Colonic mucosa (tissue), 4 donors: Measurements from ENCODE around the gene RAI14. TPM values are rescaled to one million over a fixed set of nuclear protein-coding genes. Genes with fewer than 3 reads are reported as not detected.
"Not testable (repeated sequence)": the region's sequence is repeated elsewhere in the genome, so short reads cannot be mapped to it uniquely, and the experiment has no call there.

Experiments used
- DNase-seq: peaks from one replicate; pipeline ENCODE4 v3.0.0-alpha.2; 2020
- H3K27ac ChIP-seq: fragments of 200-600 bp; one replicate; pipeline ENCODE4 v1.8.0; 2021
- H3K27me3 ChIP-seq: fragments of 200-600 bp; one replicate; pipeline ENCODE4 v1.8.0; 2021
- H3K36me3 ChIP-seq: fragments of 200-600 bp; one replicate; pipeline ENCODE4 v1.8.0; 2021
- H3K4me1 ChIP-seq: fragments of 200-600 bp; one replicate; pipeline ENCODE4 v1.8.0; 2021; ENCODE audit warnings: mild to moderate bottlenecking
- H3K4me3 ChIP-seq: fragments of 200-600 bp; one replicate; pipeline ENCODE4 v1.8.0; 2021
- H3K9ac ChIP-seq, 2 donors: one replicate each; pipeline ENCODE4 v1.7.0; 2013; ENCODE audit warnings: control low read depth in 2 of 2, low read depth in 2 of 2, low read length in 2 of 2
- H3K9me3 ChIP-seq: fragments of 200-600 bp; one replicate; pipeline ENCODE4 v1.8.0; 2021
- intact Hi-C: fragments of 100-400 bp; cut with DNase I; formaldehyde crosslinking; loops from one replicate; pipeline ENCODE4 v1.14.1; 2022
- total RNA-seq, 2 donors: library from RNA; stranded (reverse); fragmentation: NEBNext Ultra II Directional in 1 of 2; extraction: Animal tissue kit (Norgen Biotek cat#: 25700) in 1 of 2; gene quantifications; one replicate each; pipeline ENCODE4 v1.2.1, GENCODE V29; 2021
- TF ChIP-seq, protein P1 (sequence below): fragments of 200-600 bp; IDR thresholded peaks from one replicate; pipeline ENCODE4 v1.8.0; 2022; ENCODE audit warnings: antibody characterized with exemption, mild to moderate bottlenecking
- donor health status: healthy.
- donor health status: DM: no; HTN: no; CAD: no.
- donor health status: DM: no; HTN: no; CAD: no.

The RAI14 gene
- total RNA-seq, 2 donors from 2014 or later: 15.9 to 25.7 TPM

DNA sequence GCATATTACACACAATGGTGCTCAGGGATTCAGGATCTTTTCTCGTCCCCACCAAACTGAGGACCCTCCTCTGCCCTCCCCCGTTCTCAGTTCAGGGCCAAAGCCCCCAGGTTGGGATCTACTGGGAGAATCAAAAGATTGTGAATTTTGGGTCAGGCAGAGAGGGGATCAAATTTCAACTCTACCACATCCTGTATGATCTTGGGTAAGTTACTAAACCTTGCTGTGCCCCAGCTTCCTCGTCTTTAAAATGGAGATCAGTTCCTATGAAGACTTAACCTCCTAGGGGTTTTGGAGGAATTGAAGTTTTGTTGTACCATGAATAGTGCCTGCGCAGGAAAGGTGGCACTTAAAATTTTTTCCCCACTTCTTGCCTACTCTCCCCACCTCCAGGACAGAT, 62.4 kb downstream of the RAI14 start:
- DNase-seq: no peak
- Histone ChIP-seq H3K9me3 (no peaks in the 10 kb centered on the region), H3K9ac (no peak overlapping the region), H3K36me3 (no peaks in the 10 kb centered on the region), H3K27ac (no peak overlapping the region), H3K4me1 (no peaks in the 10 kb centered on the region), H3K4me3 (no peak overlapping the region), H3K27me3 (no peaks in the 10 kb centered on the region)
- intact Hi-C loops: no loop called here
- TF ChIP-seq, protein P1, sequence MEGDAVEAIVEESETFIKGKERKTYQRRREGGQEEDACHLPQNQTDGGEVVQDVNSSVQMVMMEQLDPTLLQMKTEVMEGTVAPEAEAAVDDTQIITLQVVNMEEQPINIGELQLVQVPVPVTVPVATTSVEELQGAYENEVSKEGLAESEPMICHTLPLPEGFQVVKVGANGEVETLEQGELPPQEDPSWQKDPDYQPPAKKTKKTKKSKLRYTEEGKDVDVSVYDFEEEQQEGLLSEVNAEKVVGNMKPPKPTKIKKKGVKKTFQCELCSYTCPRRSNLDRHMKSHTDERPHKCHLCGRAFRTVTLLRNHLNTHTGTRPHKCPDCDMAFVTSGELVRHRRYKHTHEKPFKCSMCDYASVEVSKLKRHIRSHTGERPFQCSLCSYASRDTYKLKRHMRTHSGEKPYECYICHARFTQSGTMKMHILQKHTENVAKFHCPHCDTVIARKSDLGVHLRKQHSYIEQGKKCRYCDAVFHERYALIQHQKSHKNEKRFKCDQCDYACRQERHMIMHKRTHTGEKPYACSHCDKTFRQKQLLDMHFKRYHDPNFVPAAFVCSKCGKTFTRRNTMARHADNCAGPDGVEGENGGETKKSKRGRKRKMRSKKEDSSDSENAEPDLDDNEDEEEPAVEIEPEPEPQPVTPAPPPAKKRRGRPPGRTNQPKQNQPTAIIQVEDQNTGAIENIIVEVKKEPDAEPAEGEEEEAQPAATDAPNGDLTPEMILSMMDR: no peak

DNA sequence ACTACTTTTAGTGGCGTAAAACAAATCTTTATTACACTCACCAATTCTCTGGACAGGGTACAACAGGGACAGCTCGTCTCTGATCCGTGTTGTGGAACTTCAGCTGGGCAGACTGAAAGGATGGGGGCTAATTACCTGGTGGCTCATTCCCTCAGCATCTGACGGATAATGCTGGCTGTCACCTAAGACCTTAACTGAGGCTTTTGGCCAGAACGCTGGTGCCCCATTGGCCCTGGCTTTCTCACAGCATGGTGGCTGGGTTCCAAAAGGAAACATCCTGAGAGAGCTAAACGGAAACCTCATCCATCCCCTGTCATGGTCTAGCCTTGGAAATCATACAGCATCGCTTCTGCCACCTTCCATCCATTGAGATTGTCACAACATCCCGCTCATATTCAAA, 62.9 kb downstream of the RAI14 start:
- no peak overlapping the region for H3K9ac ChIP-seq
- H3K4me1 ChIP-seq: no peaks in the 10 kb centered on the region

DNA sequence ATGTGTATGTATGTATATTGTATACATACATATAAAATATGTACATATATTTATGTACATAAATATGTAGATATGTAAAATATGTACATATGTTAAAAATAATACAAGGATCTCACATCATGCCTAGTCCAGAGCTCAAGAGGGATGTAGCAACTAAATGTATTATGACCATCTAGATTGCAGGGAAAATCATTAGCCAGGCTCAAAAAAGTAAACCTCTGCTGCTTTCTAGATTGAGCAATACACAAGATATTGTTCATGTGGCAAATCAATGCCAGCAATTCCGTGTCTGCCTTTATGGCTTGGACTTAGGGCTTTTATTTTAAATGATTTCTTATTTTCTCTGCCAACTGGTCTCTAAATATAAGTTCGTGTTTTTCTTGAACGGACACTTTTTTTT, 65.2 kb downstream of the RAI14 start:
- H3K27me3 ChIP-seq: no peaks in the 10 kb centered on the region
- no peaks in the 10 kb centered on the region for H3K4me1 ChIP-seq
- no peak overlapping the region for H3K4me3 ChIP-seq
- TF ChIP-seq, protein P1: no peak
- DNase-seq: no peak
- H3K9ac ChIP-seq: no peak overlapping the region
- intact Hi-C loops: no loop called here
- H3K9me3 ChIP-seq: no peaks in the 10 kb centered on the region
- H3K36me3 ChIP-seq: no peaks in the 10 kb centered on the region
- H3K27ac ChIP-seq: no peak overlapping the region

More for the DNA sequence above, 62.9 kb downstream of the RAI14 start:
- Histone ChIP-seq H3K9me3 (no peaks in the 10 kb centered on the region), H3K27ac (no peak overlapping the region), H3K36me3 (no peaks in the 10 kb centered on the region), H3K27me3 (no peaks in the 10 kb centered on the region), H3K4me3 (no peak overlapping the region)
- TF ChIP-seq, protein P1: no peak
- intact Hi-C loops: no loop called here
- DNase-seq: no peak

DNA sequence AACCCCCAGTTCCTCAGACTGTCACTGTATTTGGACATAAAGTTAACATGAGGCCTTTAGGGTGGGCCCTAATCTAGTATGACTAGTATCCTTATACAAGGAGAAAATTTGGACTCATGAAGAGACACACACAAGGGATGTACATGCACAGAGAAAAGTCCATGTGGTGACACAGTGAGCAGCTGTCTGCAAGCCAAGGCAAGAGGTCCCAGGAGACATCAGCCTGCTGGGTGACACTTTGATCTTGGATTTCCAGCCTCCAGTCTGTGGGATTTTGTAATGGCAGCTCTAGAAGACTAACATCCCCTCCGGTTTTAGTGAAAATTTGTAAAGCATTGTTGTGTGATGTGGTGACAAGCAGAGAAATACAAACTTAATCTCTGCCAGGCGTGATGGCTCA, 66.1 kb downstream of the RAI14 start:
- intact Hi-C loops: no loop called here
- TF ChIP-seq, protein P1: no peak
- no peak overlapping the region for H3K27ac ChIP-seq
- no peak overlapping the region for H3K4me3 ChIP-seq
- no peaks in the 10 kb centered on the region for H3K9me3 ChIP-seq
- H3K9ac ChIP-seq: no peak overlapping the region
- no peaks in the 10 kb centered on the region for H3K36me3 ChIP-seq
- no peaks in the 10 kb centered on the region for H3K27me3 ChIP-seq
- no peaks in the 10 kb centered on the region for H3K4me1 ChIP-seq
- no peak for DNase-seq

DNA sequence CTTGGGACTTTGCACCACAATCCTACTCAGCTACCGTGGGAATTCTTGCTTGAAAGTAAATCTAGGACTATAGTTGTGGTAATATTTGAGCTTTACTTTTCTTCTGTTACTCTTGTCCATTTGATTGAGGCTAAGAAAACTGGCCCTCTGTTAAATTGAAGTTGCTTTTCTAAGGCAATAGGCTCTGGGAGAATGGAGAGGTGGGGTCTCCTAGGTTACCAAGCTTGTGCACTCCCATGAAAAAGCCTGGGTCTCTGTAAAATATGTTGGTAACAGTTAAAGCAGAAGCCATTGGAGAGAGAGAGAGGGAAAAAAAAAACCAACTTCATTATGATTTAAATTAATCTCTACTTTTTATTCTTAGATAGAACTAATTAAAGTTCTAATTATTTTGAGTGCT, 68.6 kb downstream of the RAI14 start:
- TF ChIP-seq, protein P1: no peak
- intact Hi-C loops: no loop called here
- no peak for DNase-seq
- Histone ChIP-seq H3K9me3 (no peaks in the 10 kb centered on the region), H3K9ac (no peak overlapping the region), H3K27ac (no peak overlapping the region), H3K4me3 (no peak overlapping the region), H3K36me3 (no peaks in the 10 kb centered on the region), H3K27me3 (no peaks in the 10 kb centered on the region), H3K4me1 (no peaks in the 10 kb centered on the region)

DNA sequence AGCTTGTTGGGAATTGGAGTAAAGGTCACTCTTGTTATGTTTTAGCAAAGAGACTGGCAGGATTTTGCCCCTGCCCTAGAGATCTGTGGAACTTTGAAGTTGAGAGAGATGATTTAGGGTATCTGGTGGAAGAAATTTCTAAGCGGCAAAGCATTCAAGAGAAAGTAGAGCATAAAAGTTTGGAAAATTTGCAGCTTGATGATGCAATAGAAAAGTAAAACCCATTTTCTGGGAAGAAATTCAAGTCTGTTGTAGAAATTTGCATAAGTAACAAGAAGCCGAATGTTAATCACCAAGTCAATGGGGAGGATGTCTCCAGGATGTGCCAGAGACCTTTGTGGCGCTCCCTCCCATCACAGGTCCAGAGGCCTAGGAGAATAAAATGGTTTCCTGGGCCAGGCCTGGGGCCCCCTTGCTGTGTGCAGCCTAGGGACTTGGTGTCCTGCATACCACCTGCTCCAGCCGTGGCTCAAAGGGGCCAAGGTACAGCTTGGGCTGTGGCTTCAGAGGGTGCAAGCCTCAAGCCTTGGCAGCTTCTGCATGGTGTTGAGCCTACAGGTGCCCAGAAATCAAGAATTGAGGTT, 71.1 kb downstream of the RAI14 start:
- H3K9me3 ChIP-seq, H3K4me3 ChIP-seq, H3K36me3 ChIP-seq, H3K27ac ChIP-seq, H3K4me1 ChIP-seq, H3K27me3 ChIP-seq, intact Hi-C loops, DNase-seq, H3K9ac ChIP-seq: not testable (repeated sequence)
